Activated CD8-positive, alpha-beta memory T cell treated with anti-CD3 and anti-CD28 coated beads, Interleukin-2, amount 10 ng/mL, durations not matched to agents 7 days and 5 days (primary cell): ENCODE results near the gene SLX4IP. TPM values are rescaled to one million over a fixed set of nuclear protein-coding genes. Genes with fewer than 3 reads are reported as not detected.

ENCODE experiments used
- ATAC-seq: fragments of 150-1000 bp; cut with Tn5 transposase; one replicate; pipeline ENCODE4 v1.10.0; 2021; ENCODE audit warnings: moderate library complexity
- CTCF ChIA-PET: fragments of 350-600 bp; sonication (Branson Sonifier 250); formaldehyde crosslinking; loops from one replicate; lab custom pipeline; 2021; ENCODE audit warnings: antibody characterized with exemption; lab: Charles Lee
- DNase-seq: peaks from one replicate; pipeline ENCODE4 v3.0.0-alpha.2; 2020
- H3K27ac Mint-ChIP-seq: one replicate; pipeline ENCODE4 v1.8.0; 2021; ENCODE audit warnings: mild to moderate bottlenecking, mixed read lengths
- H3K27me3 Mint-ChIP-seq: one replicate; pipeline ENCODE4 v1.8.0; 2021; ENCODE audit warnings: mixed read lengths
- H3K36me3 Mint-ChIP-seq: one replicate; pipeline ENCODE4 v1.8.0; 2021; ENCODE audit warnings: mild to moderate bottlenecking, mixed read lengths
- H3K4me1 Mint-ChIP-seq: one replicate; pipeline ENCODE4 v1.8.0; 2021; ENCODE audit warnings: mixed read lengths
- H3K4me3 Mint-ChIP-seq: one replicate; pipeline ENCODE4 v1.8.0; 2021; ENCODE audit warnings: mild to moderate bottlenecking, moderate library complexity, mixed read lengths
- H3K9me3 Mint-ChIP-seq: one replicate; pipeline ENCODE4 v1.8.0; 2022; ENCODE audit warnings: low read depth, mixed read lengths
- total RNA-seq, 2 experiments: library from RNA; stranded (reverse); gene quantifications; one replicate each; pipeline ENCODE4 v1.2.3, GENCODE V29; 2021

The SLX4IP gene
- total RNA-seq, 2 experiments from 2014 or later, result 6.0 to 6.1 TPM

DNA sequence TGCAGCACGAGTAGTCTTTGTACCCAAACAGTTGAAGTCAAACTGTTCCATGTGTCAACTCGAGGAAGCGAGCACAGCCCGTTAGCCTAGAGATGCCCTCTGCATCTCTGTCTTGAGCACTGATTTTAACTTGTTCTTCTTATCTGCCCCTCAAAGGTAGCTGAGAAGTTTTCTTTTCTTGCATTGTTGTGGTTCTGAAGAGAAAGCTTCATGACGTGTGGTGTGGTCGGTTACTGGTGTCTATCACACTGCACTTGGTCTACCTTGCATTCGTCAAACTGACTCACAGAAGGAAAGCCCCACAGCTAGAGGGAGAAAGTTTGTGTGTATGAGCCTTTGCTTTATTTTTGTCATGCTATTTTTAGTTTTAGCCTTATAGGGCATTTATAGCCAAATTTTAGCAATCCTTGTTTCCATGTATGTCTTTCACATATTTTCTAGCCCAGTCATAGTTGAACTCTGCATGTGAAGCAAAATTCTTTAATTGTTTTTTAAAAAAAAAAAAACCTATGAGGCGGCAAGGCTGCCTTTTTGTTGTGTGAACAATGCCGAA is 123.6 kb downstream of the SLX4IP start:
- H3K27me3 Mint-ChIP-seq, result no peaks in the 10 kb centered on the region
- no peak overlapping the region for H3K27ac Mint-ChIP-seq
- H3K4me1 Mint-ChIP-seq, result peaks cover 34% of the 10 kb centered on the region
- H3K9me3 Mint-ChIP-seq, result peaks cover 3% of the 10 kb centered on the region
- CTCF ChIA-PET, result interaction anchor here (0.6 to 2.3 kb wide), 5 partner anchors 34 to 116 kb away, joined by 3 to 6 read pairs (median 3); partner anchors contain the start of gene JAG1
- no peak overlapping the region for H3K4me3 Mint-ChIP-seq
- peak; percentile 97 for ATAC-seq
- H3K36me3 Mint-ChIP-seq, result peaks cover 14% of the 10 kb centered on the region
- peak; percentile 83 for DNase-seq

DNA sequence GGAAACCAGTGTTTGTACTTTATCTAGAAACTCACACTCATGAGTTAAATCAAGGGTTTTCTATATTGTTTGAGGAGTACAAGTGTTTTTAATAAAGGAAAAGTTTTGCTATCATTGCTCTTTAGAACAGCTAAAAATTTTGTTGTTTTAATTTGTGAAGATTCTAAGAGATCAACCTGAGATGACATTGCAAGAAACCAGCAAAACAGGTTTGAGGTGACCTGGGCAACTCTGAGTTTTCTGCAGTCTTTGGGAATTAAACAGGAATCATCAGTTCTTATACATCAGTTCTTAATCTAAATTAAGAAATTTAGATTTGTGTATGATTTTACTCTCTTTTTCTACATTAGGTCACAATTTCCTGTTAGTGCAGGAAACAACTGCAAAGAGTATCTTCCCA is 124.2 kb downstream of the SLX4IP start:
- H3K9me3 Mint-ChIP-seq, result peaks cover 3% of the 10 kb centered on the region
- no peak for ATAC-seq
- H3K4me3 Mint-ChIP-seq, result no peak overlapping the region
- CTCF ChIA-PET, result interaction anchor here (0.9 to 2.3 kb wide), 4 partner anchors 46 to 115 kb away, joined by 3 to 6 read pairs (median 3); partner anchors contain the start of gene JAG1
- H3K27me3 Mint-ChIP-seq, result no peaks in the 10 kb centered on the region
- no peak for DNase-seq
- H3K4me1 Mint-ChIP-seq, result peaks cover 40% of the 10 kb centered on the region
- no peak overlapping the region for H3K27ac Mint-ChIP-seq
- peaks cover 14% of the 10 kb centered on the region for H3K36me3 Mint-ChIP-seq

DNA sequence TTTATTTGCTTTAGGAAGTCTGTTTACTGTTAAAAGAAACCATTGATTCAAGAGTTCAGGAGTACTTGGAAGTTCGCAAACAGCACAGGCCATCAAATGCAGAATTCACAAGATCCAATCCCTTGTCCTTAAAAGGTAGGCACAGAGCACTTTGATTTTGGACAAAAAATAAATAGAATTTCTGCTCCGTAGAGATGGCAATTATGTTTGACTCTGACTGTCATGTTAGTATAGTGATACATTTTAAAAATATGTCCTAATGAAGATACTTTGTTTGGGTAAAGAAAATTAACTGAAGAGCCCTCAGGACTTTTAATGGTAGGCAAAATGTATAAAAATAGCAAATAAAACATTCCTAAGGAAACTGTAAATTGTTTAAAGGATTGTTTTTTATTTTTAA is 125.6 kb downstream of the SLX4IP start:
- ATAC-seq (no peak), DNase-seq (no peak)
- H3K27ac Mint-ChIP-seq, result no peak overlapping the region
- peaks cover 3% of the 10 kb centered on the region for H3K9me3 Mint-ChIP-seq
- H3K4me3 Mint-ChIP-seq, result no peak overlapping the region
- CTCF ChIA-PET, result no interaction called here
- H3K4me1 Mint-ChIP-seq, result peaks cover 50% of the 10 kb centered on the region
- H3K27me3 Mint-ChIP-seq, result no peaks in the 10 kb centered on the region
- peaks cover 15% of the 10 kb centered on the region for H3K36me3 Mint-ChIP-seq

DNA sequence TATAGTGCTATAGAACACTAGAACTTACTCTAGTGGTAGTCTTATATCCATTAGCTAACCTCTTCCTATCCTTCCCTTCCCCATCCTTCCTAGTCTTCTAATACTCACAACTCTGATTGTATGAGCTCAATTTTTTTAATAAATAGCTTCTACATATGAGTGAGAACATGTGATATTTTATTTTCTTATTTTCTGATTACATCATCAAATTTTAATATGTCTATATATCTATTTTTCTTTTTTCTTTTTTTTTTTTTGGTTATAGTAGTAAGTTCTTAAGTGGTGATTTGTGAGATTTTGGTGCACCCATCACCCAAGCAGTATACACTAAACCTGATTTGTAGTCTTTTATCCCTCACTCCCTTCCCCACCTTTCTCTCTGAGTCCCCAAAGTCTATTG is 126.2 kb downstream of the SLX4IP start:
- H3K4me1 Mint-ChIP-seq, result peaks cover 53% of the 10 kb centered on the region
- CTCF ChIA-PET, result no interaction called here
- no peak for ATAC-seq

DNA sequence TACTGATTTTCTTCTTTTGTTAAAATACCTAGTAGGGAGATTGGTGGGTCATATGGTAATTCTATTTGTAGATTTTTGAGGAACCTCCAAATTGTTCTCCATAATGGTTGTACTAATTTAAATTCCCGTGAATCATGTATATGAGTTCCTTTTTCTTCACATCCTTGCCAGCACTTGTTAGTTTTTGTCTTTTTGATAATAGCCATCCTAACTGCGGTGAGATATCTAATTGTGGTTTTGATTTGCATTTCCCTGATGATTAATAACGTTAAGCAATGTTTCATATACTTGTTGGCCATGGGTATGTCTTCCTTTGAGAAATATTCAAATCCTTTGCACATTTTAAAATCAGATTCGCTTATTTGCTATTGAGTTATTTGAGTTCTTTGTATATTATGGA is 127.8 kb downstream of the SLX4IP start:
- CTCF ChIA-PET, result no interaction called here
- Mint-ChIP-seq H3K4me3 (no peak overlapping the region), H3K9me3 (peaks cover 3% of the 10 kb centered on the region), H3K27ac (no peak overlapping the region), H3K36me3 (peaks cover 22% of the 10 kb centered on the region), H3K27me3 (no peaks in the 10 kb centered on the region), H3K4me1 (peaks cover 54% of the 10 kb centered on the region)
- DNase-seq, result no peak
- no peak for ATAC-seq

More for the DNA sequence above, 126.2 kb downstream of the SLX4IP start:
- no peak overlapping the region for H3K27ac Mint-ChIP-seq
- peaks cover 19% of the 10 kb centered on the region for H3K36me3 Mint-ChIP-seq
- DNase-seq, result no peak
- no peaks in the 10 kb centered on the region for H3K27me3 Mint-ChIP-seq
- peaks cover 3% of the 10 kb centered on the region for H3K9me3 Mint-ChIP-seq
- H3K4me3 Mint-ChIP-seq, result no peak overlapping the region

DNA sequence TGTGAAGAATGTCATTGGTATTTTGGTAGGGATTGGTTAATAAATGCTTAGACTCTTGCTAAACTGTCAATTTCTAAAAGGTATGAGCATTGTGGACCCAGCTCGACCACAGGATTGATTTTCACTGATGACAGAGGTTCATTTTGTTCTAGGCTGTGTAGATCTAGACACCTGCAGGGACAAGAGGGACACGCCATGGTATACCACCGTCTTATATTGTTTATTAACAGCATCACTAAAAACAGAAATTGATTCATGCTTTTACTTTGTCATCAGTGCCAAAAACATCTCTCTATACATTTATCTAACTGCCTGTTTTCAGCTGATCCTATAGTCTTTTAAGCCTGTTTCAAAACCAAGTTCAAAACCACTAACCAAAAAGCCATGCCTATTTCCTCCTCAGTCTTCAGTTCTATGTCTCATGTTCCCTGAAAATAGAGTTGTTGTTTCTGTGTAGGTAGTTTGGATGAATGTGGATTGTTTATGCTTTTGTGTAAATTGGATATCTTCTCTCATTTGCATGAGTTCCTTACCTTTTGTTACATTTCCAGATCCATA is 128.9 kb downstream of the SLX4IP start:
- ATAC-seq, result peak; percentile 16
- no peak overlapping the region for H3K4me3 Mint-ChIP-seq
- peaks cover 52% of the 10 kb centered on the region for H3K4me1 Mint-ChIP-seq
- CTCF ChIA-PET, result interaction anchor here (1.2 kb wide), 1 partner anchor 11 kb away, joined by 3 read pairs; no protein-coding TSS in a partner anchor
- H3K27me3 Mint-ChIP-seq, result no peaks in the 10 kb centered on the region
- peaks cover 3% of the 10 kb centered on the region for H3K9me3 Mint-ChIP-seq
- DNase-seq, result no peak
- peak overlapping the region; percentile 25 for H3K27ac Mint-ChIP-seq
- H3K36me3 Mint-ChIP-seq, result peaks cover 20% of the 10 kb centered on the region

DNA sequence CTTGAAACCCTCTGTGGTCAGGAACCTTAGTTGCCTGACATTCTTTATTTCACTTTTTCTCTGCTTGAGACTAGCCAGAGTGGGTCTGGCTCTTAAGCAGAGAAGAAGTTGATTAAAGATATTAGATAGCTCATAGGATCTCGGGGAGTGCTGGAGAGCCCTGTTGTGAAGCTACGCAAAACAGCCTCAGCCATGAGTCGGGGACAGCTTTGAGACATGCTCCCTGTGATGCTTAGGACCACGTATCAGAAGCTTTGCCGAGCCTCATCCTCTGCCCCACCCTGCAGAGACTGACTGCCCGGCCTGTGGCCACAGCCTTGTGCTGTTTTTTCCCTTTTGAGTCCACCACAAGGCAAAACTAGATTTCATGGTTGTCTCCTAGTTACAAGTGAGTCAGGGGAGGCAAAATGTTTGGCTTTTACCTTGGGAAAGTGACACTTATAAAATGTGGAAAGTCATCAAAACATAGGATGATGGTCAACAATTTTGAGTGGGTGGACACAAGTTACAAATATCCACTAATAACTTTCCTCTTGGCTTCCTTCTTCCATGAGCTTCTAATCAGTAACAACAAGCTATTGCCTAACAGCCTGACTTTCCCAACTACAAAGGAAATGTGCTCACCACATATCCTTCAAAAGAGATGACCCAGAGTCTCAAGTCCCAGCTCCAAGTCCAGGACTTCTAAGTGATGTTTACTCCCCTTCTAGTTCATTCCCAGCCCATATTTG is 130.3 kb downstream of the SLX4IP start:
- ATAC-seq, result no peak
- H3K9me3 Mint-ChIP-seq, result peaks cover 3% of the 10 kb centered on the region
- peaks cover 25% of the 10 kb centered on the region for H3K36me3 Mint-ChIP-seq
- H3K27me3 Mint-ChIP-seq, result no peaks in the 10 kb centered on the region
- H3K4me3 Mint-ChIP-seq, result no peak overlapping the region
- CTCF ChIA-PET, result interaction anchor here (1.2 to 1.4 kb wide), 2 partner anchors 13 to 20 kb away, joined by 3 read pairs; no protein-coding TSS in a partner anchor
- H3K4me1 Mint-ChIP-seq, result peaks cover 41% of the 10 kb centered on the region
- no peak for DNase-seq
- H3K27ac Mint-ChIP-seq, result no peak overlapping the region

DNA sequence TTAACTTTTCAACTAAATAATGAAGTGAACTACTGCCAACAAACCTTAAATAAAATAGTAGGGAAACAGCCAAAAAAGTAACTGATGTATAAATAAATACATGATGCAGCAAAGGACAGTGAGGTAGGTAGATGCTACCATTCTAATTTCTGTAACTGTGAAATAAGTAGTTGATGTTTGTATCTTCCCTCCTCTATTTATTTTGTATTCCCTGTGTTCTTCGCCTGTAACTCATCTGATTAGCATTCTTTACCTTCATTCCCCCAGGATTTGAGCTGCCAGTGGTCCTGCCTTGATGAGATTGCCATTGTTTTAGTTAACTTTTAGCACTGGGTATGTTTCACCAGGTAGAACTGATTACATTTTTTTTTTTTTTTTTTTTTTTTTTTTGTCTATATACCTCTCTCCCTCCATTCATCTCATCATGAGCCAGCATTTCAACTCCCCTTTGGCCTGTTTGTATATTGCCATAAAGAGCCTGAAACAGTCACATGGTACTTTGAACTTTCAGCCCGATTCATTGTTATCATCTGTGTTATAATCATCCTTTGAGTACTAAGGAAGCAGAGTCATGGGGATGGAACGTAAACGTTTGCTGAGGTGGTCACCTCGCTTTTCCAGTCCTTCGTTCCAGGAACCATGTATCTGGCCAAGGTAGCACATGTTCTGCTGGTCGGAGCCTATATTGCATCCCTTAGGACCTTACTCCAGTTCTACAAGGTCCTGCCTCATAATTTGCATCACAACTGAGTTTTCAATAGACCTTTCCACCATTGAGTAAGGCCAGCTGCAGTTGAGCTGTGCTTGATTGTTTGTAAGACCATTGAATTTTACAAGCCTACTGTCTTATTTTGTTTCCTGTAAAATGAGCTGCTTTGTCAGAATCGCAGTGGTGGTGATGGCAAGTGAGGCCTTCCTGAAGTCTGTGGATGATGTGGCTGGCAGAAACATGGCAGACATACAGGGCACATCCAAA is 131.1 kb downstream of the SLX4IP start:
- peaks cover 44% of the 10 kb centered on the region for H3K4me1 Mint-ChIP-seq
- no peak for DNase-seq
- H3K27ac Mint-ChIP-seq, result no peak overlapping the region
- no peak overlapping the region for H3K4me3 Mint-ChIP-seq
- H3K9me3 Mint-ChIP-seq, result peaks cover 3% of the 10 kb centered on the region
- H3K27me3 Mint-ChIP-seq, result no peaks in the 10 kb centered on the region
- peaks cover 24% of the 10 kb centered on the region for H3K36me3 Mint-ChIP-seq
- no peak for ATAC-seq
- CTCF ChIA-PET, result interaction anchor here (1.2 to 1.4 kb wide), 2 partner anchors 13 to 20 kb away, joined by 3 read pairs; no protein-coding TSS in a partner anchor

DNA sequence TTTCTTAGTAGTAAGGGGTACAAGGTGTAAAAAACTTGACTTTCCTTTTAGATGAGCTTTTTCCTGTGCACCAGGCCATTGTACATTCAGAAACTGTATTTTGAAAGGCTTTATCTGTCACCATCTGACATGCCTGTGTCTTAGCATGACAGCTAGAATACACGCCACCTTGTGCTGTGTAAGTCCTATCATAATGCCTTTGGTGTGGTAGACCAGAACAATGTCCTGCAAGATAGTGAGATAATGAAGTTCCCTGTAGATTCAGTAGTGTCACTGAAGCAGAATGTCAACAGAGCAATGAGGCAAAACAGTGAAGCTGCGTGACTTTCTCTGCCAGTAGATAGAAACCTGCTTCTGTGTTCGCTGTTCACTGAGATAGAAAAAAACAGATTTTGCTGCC is 132.9 kb downstream of the SLX4IP start:
- Mint-ChIP-seq H3K9me3 (no peaks in the 10 kb centered on the region), H3K4me3 (no peak overlapping the region), H3K36me3 (peaks cover 15% of the 10 kb centered on the region), H3K27me3 (no peaks in the 10 kb centered on the region), H3K4me1 (peaks cover 53% of the 10 kb centered on the region), H3K27ac (no peak overlapping the region)
- peak; percentile 61 for ATAC-seq
- DNase-seq, result no peak
- CTCF ChIA-PET, result interaction anchor here (1.5 kb wide), 1 partner anchor 11 kb away, joined by 4 read pairs; no protein-coding TSS in a partner anchor

DNA sequence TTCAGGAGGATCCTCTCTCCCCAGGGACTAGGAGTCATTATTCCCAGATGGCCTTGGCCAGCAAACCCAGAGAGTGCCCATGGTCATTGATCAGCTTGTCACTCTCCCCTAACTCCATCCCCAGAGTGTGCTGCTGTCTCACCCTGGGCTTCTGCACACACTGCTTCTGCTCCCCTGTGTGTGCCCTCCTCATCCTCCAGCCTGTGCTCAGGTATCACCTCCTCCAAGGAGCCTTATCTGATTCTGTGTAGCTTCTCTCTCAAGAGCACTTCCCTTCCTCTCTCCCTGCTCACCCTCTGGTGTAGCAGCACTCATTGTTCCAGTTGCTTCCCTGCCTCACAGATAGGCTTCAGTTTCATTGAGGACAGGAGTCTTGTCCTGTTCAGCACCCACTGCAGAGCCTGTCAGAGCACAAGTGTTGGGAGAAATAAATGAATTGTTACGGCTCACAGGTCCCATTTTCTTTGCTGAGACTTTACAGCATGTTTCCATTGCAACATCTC is 136.3 kb downstream of the SLX4IP start:
- ATAC-seq, result peak; percentile 33
- Mint-ChIP-seq H3K36me3 (peaks cover 14% of the 10 kb centered on the region), H3K4me3 (no peak overlapping the region), H3K9me3 (no peaks in the 10 kb centered on the region), H3K4me1 (peaks cover 32% of the 10 kb centered on the region), H3K27me3 (no peaks in the 10 kb centered on the region), H3K27ac (peak overlapping the region; percentile 25)
- DNase-seq, result no peak
- CTCF ChIA-PET, result no interaction called here

DNA sequence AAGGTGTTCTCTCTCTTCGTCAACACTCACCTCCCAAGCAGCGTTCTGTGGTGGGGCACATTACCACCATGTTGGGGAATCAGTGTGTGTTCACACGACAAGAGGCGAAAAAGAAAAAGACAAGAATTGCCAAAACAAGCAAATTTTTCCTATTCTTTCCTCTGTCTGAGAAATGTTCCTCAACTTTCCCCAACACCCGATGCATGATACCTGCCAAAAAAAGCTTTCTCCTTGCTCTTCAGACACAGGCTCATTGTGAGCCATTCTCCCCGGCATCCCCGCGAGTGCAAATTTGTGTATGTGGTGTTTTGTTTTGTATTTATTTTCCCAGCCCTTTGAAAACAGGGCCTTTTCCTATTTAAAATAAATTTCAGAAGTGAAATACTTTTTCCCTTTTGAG is 137.7 kb downstream of the SLX4IP start:
- CTCF ChIA-PET, result no interaction called here
- Mint-ChIP-seq H3K4me3 (no peak overlapping the region), H3K27me3 (no peaks in the 10 kb centered on the region), H3K4me1 (peaks cover 29% of the 10 kb centered on the region), H3K36me3 (peaks cover 8% of the 10 kb centered on the region), H3K9me3 (no peaks in the 10 kb centered on the region), H3K27ac (no peak overlapping the region)
- ATAC-seq (no peak), DNase-seq (no peak)

DNA sequence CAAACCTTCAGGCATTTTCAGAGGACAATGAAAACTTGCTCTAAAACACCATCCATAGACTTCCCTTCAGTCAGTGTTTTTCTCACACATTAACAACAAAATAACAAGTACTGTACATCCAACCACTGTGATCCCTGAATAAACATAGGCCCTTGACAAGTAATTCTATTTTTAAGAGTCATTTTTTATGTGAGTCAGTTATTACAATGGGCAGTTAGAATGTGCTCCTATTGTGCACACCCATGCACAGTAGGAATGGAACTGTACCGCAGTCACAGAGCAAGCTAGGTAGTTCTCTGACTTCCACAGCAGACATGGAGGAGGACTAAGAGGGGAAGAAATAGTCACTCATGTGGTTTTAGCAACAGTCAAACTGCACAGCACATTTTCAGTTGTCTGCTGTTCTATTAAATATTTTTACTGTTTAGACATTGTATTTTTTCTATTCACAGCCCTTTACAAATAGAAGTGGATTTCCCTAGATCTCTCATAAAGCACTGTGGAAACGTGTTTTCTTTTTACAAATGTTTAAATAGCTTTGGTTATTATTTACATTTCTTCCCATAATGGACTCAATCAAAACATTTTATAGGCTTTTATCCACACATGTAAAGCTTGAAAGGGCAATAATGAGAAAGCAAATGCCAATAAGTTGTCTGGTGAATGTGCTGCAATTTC is 138.3 kb downstream of the SLX4IP start:
- no peak for ATAC-seq
- Mint-ChIP-seq H3K27ac (no peak overlapping the region), H3K4me3 (no peak overlapping the region), H3K9me3 (no peaks in the 10 kb centered on the region), H3K27me3 (no peaks in the 10 kb centered on the region), H3K4me1 (peaks cover 28% of the 10 kb centered on the region), H3K36me3 (peaks cover 8% of the 10 kb centered on the region)
- DNase-seq, result no peak
- CTCF ChIA-PET, result no interaction called here
